ENCODE measurements around the gene METAP1D.
"Not testable (repeated sequence)": the region's sequence is repeated elsewhere in the genome, so short reads cannot be mapped to it uniquely, and the experiment has no call there.

Gene METAP1D

DNA sequence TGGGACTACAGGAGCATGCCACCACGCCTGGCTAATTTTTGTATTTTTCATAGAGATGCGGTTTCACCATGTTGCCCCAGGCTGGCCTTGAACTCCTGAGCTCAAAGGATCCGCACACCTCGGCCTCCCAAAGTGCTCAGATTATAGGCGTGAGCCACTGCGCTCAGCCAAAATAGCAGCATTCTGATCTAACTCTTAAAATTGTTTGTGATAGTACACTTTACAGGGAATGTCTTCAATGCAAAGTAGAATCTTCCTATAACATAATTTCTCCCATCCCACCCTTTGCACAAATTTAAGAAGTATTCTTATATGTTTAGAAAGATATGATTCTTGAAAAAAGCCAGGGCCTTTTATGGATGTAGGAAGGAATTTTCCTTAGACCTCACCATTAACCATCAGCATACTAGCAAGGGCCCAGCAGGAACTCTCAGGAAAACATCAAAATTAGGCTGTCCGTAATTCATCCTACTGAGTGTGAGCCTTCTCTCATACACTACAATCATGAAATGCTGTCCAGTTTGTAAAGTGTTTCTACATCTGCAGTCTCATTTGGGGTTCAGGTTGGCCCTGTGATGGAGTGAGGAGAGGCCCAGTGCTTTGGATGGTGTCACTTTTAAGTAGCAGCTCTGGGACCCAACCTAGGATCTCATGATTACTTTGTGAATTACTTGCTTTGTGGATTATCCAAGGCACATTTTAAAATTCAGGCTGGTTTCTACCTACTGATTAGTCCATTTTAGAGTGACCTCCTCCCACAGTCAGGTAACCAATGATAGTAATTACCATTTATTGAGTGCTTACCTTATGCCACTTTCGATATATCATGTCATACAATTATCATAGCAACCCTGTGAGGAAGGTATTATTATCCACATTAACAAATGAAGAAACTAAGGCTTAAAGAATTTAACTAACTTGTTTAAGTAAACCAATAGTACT is 48.1 kb downstream of the METAP1D start:
- Mint-ChIP-seq H3K4me3 (no peak overlapping the region), H3K27ac (no peak overlapping the region), H3K9me3 (no peaks in the 10 kb centered on the region), H3K27me3 (no peaks in the 10 kb centered on the region), H3K36me3 (no peaks in the 10 kb centered on the region), H3K4me1 (peaks cover 0 to 7% of the 10 kb centered on the region in 2 donors)
- ATAC-seq (replicated peaks) (no peak), DNase-seq (no peak)

DNA sequence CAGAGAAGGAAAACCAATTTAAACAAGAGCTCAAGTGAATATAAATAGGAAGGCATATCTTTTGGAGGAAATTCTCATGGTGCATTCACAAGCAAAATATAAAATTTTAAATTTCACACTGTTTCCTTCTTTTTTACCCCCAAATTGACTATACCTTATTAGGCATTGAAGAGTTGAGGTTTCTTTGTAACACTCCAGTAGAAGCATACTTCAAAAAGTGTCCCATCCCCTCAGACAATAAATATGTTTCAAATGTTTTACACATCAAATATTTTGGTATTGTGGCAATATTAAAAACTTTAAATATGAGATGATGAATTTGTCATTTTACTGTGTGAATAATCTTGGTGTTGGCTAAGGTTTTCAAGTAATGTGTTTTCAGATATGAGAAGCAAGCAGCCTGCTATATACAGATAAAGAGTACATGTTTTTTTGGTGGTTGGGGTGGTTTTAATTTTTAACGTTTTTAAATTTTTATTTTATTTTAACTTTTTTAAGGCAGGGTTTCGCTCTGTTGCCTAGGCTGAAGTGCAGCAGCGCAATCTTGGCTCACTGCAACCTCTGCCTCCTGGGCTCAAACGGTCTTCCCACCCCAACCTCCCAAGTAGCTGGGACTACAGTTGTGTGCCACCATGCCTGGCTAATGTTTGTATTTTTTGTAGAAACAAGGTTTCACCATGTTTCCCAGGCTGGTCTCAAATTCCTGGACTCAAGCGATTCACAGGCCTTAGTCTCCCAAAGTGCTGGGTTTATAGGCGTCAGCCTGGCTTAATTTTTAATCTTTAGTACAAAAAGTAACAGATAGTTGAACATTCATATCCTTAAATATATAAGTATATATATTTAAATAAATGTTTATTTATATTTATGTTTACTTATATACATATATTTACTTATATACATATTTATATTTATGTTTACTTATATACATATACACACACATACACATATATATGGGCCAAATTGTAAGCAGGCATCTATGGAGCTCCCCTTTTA is 49.1 kb downstream of the METAP1D start:
- Mint-ChIP-seq H3K27me3 (no peaks in the 10 kb centered on the region), H3K36me3 (no peaks in the 10 kb centered on the region), H3K9me3 (no peaks in the 10 kb centered on the region), H3K4me3 (no peak overlapping the region), H3K27ac (no peak overlapping the region), H3K4me1 (peaks cover 0 to 7% of the 10 kb centered on the region in 2 donors)
- DNase-seq, result no peak
- no peak for ATAC-seq (replicated peaks)

DNA sequence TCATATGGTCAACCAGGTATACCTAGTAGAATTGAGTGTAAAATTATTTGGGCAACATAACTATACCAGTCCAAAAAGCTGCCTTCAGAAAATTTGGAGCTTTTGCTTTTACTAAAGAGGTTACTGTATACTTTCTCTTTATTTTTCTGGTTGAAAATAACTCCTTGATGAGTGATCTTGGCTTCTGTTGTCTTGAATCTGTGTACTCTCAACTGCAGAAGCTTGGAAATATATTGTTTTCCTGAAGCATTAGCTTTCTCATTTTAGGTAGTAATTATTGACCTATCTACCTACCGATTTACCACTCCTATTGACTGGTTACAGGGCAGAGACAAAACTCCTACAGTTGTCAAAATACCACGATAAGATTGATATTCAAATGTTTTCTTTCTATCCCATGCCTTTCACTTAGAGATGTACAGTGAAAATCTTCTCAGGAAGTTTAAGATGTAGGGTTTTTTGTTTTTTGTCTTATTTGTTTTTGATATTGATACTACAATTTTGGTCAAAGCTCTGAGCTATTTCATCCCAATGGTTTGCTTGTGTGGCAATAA is 49.9 kb downstream of the METAP1D start:
- DNase-seq, result no peak
- Mint-ChIP-seq H3K27me3 (no peaks in the 10 kb centered on the region), H3K36me3 (no peaks in the 10 kb centered on the region), H3K4me1 (peaks cover 0 to 7% of the 10 kb centered on the region in 2 donors), H3K4me3 (no peak overlapping the region), H3K9me3 (no peaks in the 10 kb centered on the region), H3K27ac (no peak overlapping the region)
- no peak for ATAC-seq (replicated peaks)

DNA sequence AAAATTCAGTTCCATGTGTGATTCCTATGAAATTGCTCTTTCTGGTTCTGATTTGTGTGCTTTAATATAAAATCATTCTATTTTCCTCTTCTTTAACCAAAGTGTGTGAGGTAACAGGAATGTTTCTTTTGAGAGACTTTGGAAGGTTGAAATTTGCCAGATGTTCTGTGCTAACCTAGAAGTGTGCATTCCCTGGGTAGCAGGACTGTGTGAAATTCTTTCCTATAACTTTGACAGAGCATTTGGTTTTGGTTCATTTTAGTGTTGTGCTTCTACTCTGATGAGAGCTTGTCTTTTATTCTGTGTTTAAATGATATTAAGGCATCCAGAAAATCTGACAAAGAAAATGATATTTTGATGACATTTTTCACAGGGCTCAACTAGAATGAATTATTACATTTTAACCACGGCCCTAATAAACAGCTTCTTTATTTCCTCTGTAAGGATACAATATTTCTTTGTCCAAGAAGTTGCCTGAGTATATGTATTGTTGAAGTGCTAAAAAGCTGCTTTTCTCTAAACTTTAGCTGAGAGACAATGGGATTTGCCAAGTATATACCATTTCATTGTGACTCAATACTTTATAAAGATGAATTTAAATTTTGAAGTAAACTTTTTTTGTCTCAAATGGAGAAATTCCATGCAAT is 50.8 kb downstream of the METAP1D start:
- H3K36me3 Mint-ChIP-seq, result no peaks in the 10 kb centered on the region
- ATAC-seq (replicated peaks) (no peak), DNase-seq (no peak)
- no peak overlapping the region for H3K27ac Mint-ChIP-seq
- no peaks in the 10 kb centered on the region for H3K27me3 Mint-ChIP-seq
- H3K9me3 Mint-ChIP-seq, result no peaks in the 10 kb centered on the region
- no peak overlapping the region for H3K4me3 Mint-ChIP-seq
- peaks cover 3 to 13% of the 10 kb centered on the region in 2 donors for H3K4me1 Mint-ChIP-seq

DNA sequence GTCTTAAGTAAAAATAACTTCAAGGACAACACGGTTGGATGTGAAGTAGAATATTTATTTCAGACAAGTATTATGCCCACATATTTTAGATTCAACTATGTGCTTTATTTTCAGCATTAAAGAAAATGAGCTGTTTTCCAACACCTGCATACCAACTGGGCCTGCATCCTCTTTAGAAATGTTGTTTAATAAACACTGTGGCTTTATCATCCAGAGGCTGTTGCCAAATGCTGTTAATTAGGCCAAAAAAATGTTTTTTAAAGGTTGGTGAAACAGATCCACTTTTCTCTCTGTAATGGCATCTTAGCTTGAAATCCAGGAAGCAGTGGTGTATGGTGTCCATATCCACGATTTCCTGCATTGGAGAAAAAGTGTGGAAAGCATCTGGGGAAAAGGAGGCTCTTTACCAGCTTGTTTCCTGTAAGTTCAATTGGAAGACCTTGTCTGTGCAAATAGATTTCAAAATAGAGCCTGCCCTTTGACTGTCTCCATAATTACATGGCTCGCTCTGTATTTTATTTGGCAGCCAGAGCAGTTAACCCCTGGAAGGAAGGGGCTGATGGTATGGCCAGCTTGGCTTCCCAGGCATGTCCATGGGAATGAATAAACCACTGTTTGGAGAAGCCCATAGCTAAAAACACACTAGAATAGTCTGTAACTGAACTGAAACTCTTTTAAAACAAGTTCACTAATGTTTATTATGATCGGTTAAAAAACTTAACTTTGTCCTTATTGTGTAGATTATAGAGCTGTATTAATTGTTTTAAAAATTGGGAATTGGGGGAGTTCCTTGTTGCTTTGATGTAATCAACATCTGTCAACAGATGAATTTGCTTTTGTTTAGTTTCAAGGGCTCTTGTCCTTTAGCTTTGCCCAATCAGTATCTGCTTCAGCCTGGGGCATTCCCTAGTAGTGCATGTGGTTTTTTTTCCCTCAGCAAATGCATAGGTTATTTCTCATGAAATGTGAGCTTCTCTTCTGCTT is 52.5 kb downstream of the METAP1D start:
- peak; percentile 92 to 94 for ATAC-seq (replicated peaks)
- DNase-seq, result no peak
- no peaks in the 10 kb centered on the region for H3K27me3 Mint-ChIP-seq
- no peaks in the 10 kb centered on the region for H3K9me3 Mint-ChIP-seq
- H3K36me3 Mint-ChIP-seq, result no peaks in the 10 kb centered on the region
- H3K27ac Mint-ChIP-seq, result peak overlapping the region; percentile 5
- peak overlapping the region in 1 of 2 donors; percentile 2 for H3K4me3 Mint-ChIP-seq
- peaks cover 3 to 13% of the 10 kb centered on the region in 2 donors for H3K4me1 Mint-ChIP-seq

DNA sequence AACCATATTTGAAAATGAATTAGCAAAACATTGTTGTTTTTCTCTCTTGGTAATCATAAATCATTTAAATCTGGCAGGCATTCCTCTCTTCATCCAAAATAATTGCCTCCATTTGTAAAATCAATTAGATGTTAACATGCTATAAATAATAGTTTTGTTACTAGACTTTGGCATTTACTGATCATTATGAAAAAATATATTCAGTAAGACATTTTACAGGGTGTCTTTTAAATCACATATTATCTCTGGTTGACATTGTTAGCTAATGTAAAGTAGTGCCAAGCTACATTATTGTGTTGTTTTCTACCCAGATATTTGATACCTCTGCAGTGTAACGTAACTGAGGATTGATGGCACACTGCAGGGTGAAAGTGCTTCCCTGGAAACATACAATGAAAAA is 53.7 kb downstream of the METAP1D start:
- H3K36me3 Mint-ChIP-seq, result no peaks in the 10 kb centered on the region
- H3K9me3 Mint-ChIP-seq, result no peaks in the 10 kb centered on the region
- no peak overlapping the region for H3K4me3 Mint-ChIP-seq
- no peak for ATAC-seq (replicated peaks)
- no peak for DNase-seq
- peaks cover 3 to 13% of the 10 kb centered on the region in 2 donors for H3K4me1 Mint-ChIP-seq
- H3K27ac Mint-ChIP-seq, result no peak overlapping the region
- no peaks in the 10 kb centered on the region for H3K27me3 Mint-ChIP-seq

DNA sequence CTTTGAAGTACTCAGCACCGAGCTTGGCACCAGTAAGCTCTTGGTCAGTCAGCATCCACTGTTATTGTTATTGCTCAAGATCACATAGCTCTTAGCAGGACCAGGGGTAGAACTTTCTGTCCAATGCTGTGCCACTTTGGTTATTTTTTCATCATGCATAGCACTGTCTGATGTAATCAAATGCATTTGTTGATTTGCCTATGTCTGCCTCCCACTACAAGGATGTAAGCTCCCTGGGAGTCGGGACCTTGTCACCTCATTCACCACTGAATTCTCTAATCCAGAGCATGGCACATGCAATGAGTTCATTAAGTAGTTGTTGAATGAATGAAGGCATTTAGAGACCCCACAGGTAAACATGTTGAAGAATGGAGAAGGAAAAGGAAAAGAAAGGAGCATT is 56.5 kb downstream of the METAP1D start:
- ATAC-seq (replicated peaks), result no peak
- peaks cover 0 to 3% of the 10 kb centered on the region in 2 donors for H3K36me3 Mint-ChIP-seq
- no peak for DNase-seq

DNA sequence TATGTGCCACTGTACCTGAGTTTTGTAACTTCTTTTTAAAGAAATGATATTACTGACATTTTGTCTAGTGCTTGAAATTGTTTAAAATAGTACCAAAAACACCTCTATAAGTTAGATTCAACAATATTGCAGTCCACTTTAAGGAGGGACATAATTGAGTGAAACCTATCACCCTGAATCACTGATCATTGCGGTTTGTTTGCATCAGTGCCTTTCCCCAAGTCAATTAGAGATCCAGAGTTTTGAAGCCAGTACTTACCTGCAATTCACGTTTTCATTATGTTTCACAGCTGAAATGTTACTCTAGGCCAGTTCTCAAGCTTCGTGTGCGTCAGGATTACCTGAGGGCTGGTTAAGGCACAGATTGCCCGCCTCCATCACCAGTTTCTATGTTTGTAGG is 58.9 kb downstream of the METAP1D start:
- Mint-ChIP-seq H3K27ac (no peak overlapping the region), H3K27me3 (no peaks in the 10 kb centered on the region), H3K36me3 (peaks cover 12 to 15% of the 10 kb centered on the region in 2 donors), H3K4me3 (no peak overlapping the region), H3K9me3 (no peaks in the 10 kb centered on the region), H3K4me1 (peaks cover 3 to 5% of the 10 kb centered on the region in 2 donors)
- ATAC-seq (replicated peaks), result no peak
- no peak for DNase-seq

More for the DNA sequence above, 56.5 kb downstream of the METAP1D start:
- H3K9me3 Mint-ChIP-seq, result no peaks in the 10 kb centered on the region
- H3K27me3 Mint-ChIP-seq, result no peaks in the 10 kb centered on the region
- H3K27ac Mint-ChIP-seq, result no peak overlapping the region
- no peak overlapping the region for H3K4me3 Mint-ChIP-seq
- H3K4me1 Mint-ChIP-seq, result peaks cover 3 to 13% of the 10 kb centered on the region in 2 donors

DNA sequence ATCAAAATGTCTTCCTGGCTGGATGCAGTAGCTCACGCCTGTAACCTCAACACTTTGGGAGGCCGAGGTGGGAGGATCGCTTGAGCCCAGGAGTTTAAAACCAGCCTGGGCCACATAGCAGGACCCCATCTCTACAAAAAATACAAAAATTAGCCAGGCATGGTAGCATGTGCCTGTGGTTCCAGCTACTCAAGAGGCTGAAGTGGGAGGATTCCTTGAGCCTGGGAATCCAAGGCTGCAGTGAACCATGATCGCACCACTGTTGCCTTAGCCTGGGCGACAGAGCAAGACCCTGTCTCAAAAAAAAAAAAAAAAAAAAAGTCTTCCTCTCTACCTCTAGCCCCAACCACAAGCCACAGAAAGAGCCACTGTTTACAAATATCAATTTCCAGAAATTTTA is 60.4 kb downstream of the METAP1D start:
- not testable (repeated sequence) for H3K27ac Mint-ChIP-seq

DNA sequence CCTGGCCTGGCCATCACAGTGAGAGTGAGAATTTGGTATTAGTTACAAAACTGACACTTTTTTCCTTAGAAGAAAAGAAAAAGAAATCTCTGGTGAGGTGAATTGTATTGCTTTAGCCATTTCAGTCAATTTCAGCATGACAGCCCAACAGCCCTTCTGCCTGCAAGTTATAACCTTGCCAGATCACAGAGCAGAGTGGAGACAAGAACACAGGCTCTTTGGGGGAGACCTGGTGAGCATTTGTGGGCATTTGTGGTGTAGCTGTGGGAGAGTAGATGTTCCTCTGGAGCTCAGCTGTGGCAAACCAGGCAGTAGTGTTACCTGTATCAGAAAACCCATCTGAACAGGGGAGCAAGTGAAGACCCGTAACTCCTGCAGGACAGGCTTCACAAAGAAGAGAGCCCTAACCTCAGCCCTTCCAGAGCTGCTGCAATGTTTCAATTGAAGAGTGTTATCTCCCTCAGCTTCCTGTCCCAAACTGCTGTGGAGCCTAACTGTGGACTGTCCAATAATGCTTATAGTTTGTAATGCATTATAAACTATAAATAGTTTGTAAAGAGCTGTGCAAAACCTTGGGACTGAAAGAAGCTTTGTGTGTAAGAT is 62.8 kb downstream of the METAP1D start:
- Mint-ChIP-seq H3K27ac (no peak overlapping the region), H3K27me3 (no peaks in the 10 kb centered on the region), H3K4me1 (no peaks in the 10 kb centered on the region), H3K4me3 (no peak overlapping the region), H3K9me3 (no peaks in the 10 kb centered on the region), H3K36me3 (peaks cover 14 to 26% of the 10 kb centered on the region in 2 donors)
- ATAC-seq (replicated peaks), result no peak
- no peak for DNase-seq

More for the DNA sequence above, 60.4 kb downstream of the METAP1D start:
- not testable (repeated sequence) for ATAC-seq (replicated peaks); H3K27me3 Mint-ChIP-seq; H3K4me3 Mint-ChIP-seq; H3K4me1 Mint-ChIP-seq; H3K9me3 Mint-ChIP-seq; DNase-seq
- peaks cover 14 to 19% of the 10 kb centered on the region in 2 donors for H3K36me3 Mint-ChIP-seq

DNA sequence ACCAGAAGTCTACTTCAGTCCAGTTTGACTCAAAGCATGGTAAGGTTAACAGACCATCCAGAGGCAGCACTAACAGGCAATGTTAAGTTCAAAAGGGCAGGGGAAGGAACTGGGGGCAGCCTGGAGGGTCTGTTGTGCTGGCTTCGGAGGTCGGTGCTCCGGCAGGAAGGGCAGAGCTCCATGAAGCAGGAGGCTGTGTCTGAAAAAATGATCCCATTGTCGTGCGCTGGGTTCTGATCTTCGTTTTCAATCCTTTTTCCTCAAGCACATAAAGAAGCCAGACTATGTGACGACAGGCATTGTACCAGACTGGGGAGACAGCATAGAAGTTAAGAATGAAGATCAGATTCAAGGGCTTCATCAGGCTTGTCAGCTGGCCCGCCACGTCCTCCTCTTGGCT is 63.7 kb downstream of the METAP1D start:
- H3K4me3 Mint-ChIP-seq, result no peak overlapping the region
- H3K9me3 Mint-ChIP-seq, result no peaks in the 10 kb centered on the region
- peaks cover 16 to 26% of the 10 kb centered on the region in 2 donors for H3K36me3 Mint-ChIP-seq
- no peaks in the 10 kb centered on the region for H3K4me1 Mint-ChIP-seq
- H3K27me3 Mint-ChIP-seq, result no peaks in the 10 kb centered on the region
- no peak for ATAC-seq (replicated peaks)
- no peak overlapping the region for H3K27ac Mint-ChIP-seq
- no peak for DNase-seq

DNA sequence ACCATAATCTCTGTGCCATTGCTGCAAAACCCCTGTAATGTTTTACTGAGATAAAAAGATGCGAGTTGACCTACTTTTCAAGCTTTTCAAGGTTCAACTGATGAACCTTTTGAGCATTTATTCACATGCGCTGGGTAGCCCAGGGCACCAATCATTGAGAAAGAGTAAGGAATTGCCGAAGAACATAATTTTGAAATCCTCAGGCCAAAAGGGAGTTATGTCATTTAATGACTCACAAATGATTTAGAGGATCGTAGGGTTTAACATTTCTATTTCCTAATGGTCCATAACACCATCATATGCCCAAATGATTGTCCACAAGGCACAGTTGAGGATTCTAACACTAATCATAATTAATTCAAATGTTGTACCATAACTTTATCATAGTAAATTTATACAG is 65.4 kb downstream of the METAP1D start:
- ATAC-seq (replicated peaks) (no peak), DNase-seq (no peak)
- Mint-ChIP-seq H3K4me1 (no peaks in the 10 kb centered on the region), H3K9me3 (peaks cover 0 to 4% of the 10 kb centered on the region in 2 donors), H3K27me3 (no peaks in the 10 kb centered on the region), H3K27ac (no peak overlapping the region), H3K4me3 (no peak overlapping the region), H3K36me3 (peaks cover 21 to 32% of the 10 kb centered on the region in 2 donors)
